HL-60 (cell line): ENCODE results near the gene EPHA4.

Experiments
- POLR2AphosphoS5 ChIP-seq: IDR thresholded peaks from 2 replicates; pipeline ENCODE4 v1.6.1; 2012; ENCODE audit warnings: low read depth
- TF ChIP-seq, protein P1 (sequence below): IDR thresholded peaks from one replicate; pipeline ENCODE4 v1.5.1; 2011; ENCODE audit warnings: low read length, control low read depth, inconsistent platforms; ENCODE audit not compliant: insufficient read depth

DNA sequence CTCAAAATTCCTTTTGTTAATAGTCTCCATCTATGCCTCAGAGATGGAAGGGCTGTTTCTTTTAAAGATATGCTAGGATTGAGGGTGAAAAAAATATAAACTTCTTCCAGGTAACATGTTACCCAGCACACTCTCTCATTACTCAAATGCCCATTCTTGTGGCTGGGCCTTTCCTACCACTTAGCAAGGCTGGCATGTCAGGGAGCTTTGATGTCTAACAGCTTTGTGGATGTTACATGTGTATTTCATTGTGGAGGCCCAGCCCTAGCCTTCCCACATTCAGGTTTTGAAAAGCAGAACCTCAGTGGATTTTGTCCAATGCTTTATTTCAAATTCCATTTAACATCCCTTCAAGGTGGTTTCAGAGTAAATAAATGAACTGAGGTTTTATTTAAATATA, 191.4 kb downstream of the EPHA4 start:
- TF ChIP-seq, protein P1, sequence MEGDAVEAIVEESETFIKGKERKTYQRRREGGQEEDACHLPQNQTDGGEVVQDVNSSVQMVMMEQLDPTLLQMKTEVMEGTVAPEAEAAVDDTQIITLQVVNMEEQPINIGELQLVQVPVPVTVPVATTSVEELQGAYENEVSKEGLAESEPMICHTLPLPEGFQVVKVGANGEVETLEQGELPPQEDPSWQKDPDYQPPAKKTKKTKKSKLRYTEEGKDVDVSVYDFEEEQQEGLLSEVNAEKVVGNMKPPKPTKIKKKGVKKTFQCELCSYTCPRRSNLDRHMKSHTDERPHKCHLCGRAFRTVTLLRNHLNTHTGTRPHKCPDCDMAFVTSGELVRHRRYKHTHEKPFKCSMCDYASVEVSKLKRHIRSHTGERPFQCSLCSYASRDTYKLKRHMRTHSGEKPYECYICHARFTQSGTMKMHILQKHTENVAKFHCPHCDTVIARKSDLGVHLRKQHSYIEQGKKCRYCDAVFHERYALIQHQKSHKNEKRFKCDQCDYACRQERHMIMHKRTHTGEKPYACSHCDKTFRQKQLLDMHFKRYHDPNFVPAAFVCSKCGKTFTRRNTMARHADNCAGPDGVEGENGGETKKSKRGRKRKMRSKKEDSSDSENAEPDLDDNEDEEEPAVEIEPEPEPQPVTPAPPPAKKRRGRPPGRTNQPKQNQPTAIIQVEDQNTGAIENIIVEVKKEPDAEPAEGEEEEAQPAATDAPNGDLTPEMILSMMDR = no peak
- TF ChIP-seq POLR2AphosphoS5 = no peak
